ENCODE data around the gene CARD14. TPM values are rescaled to one million over a fixed set of nuclear protein-coding genes. Genes with fewer than 3 reads are reported as not detected.

The CARD14 gene
- total RNA-seq, 1 donor from 2014 or later, result 0.60 TPM

- Histone ChIP-seq H4K20me1 (ENCODE audit: low read depth) (no peaks in the 10 kb centered on the region), H3K9me3 (ENCODE audit: low read depth) (no peaks in the 10 kb centered on the region), H3K4me2 (no peak overlapping the region), H2AFZ (replicated peaks) (no peak overlapping the region), H3K79me2 (ENCODE audit: low read depth) (no peaks in the 10 kb centered on the region), H3K27me3 (no peaks in the 10 kb centered on the region), H3K36me3 (no peaks in the 10 kb centered on the region), H3K4me1 (peaks cover 13% of the 10 kb centered on the region), H3K9ac (no peak overlapping the region), H3F3A (ENCODE audit: low read depth) (peaks cover 8% of the 10 kb centered on the region), H3K27ac (no peak overlapping the region), H3K4me3 (no peak overlapping the region)
- H3K27ac Mint-ChIP-seq, result no peak overlapping the region
- no peak for DNase-seq (ENCODE audit: low spot score)
- no peaks in the 10 kb centered on the region for H3K9me3 Mint-ChIP-seq
- H3K36me3 Mint-ChIP-seq, result no peaks in the 10 kb centered on the region
- peaks cover 13% of the 10 kb centered on the region for H3K27me3 Mint-ChIP-seq (ENCODE audit: insufficient read depth, low read depth)
- H3K4me3 Mint-ChIP-seq, result no peak overlapping the region
- peaks cover 17% of the 10 kb centered on the region for H3K4me1 Mint-ChIP-seq
- no peak for TF ChIP-seq EZH2 (IDR thresholded peaks at IDR 0.05)
- no peak for TF ChIP-seq CTCF (IDR thresholded peaks at IDR 0.05)
- no peak for TF ChIP-seq EZH2phosphoT487 (IDR thresholded peaks at IDR 0.05)
Measured at GRCh38 chr17:80180192-80180591, 10.4 kb downstream of the CARD14 start.

GRCh38 chr17:80181431-80181830 lies 11.6 kb downstream of the CARD14 start:
- H3K4me1 Mint-ChIP-seq, result peaks cover 19% of the 10 kb centered on the region

GRCh38 chr17:80182118-80182844 lies 12.5 kb downstream of the CARD14 start:
- H3K27ac ChIP-seq, result no peak overlapping the region
- no peaks in the 10 kb centered on the region for H3K27me3 ChIP-seq
- H3K9me3 Mint-ChIP-seq, result no peaks in the 10 kb centered on the region
- no peak for DNase-seq (ENCODE audit: low spot score)
- peaks cover 19% of the 10 kb centered on the region for H3K4me1 Mint-ChIP-seq
- no peak overlapping the region for H3K4me3 Mint-ChIP-seq
- no peak overlapping the region for H3K4me2 ChIP-seq
- peaks cover 8% of the 10 kb centered on the region for H3F3A ChIP-seq (ENCODE audit: low read depth)
- no peaks in the 10 kb centered on the region for H3K79me2 ChIP-seq (ENCODE audit: low read depth)
- H4K20me1 ChIP-seq (ENCODE audit: low read depth), result no peaks in the 10 kb centered on the region
- TF ChIP-seq EZH2phosphoT487 (IDR thresholded peaks at IDR 0.05), result no peak
- peaks cover 16% of the 10 kb centered on the region for H3K4me1 ChIP-seq
- no peaks in the 10 kb centered on the region for H3K9me3 ChIP-seq (ENCODE audit: low read depth)
- no peaks in the 10 kb centered on the region for H3K36me3 Mint-ChIP-seq
- no peak overlapping the region for H3K9ac ChIP-seq
- H3K27ac Mint-ChIP-seq, result peak overlapping the region; percentile 26
- H3K27me3 Mint-ChIP-seq (ENCODE audit: insufficient read depth, low read depth), result peaks cover 16% of the 10 kb centered on the region
- H3K36me3 ChIP-seq, result no peaks in the 10 kb centered on the region
- no peak overlapping the region for H2AFZ ChIP-seq (replicated peaks)
- no peak overlapping the region for H3K4me3 ChIP-seq

More at GRCh38 chr17:80181431-80181830, 11.6 kb downstream of the CARD14 start:
- H3K27ac ChIP-seq, result no peak overlapping the region
- no peaks in the 10 kb centered on the region for H3K9me3 ChIP-seq (ENCODE audit: low read depth)
- no peaks in the 10 kb centered on the region for H3K36me3 ChIP-seq
- no peak overlapping the region for H2AFZ ChIP-seq (replicated peaks)
- no peak overlapping the region for H3K4me2 ChIP-seq
- H3K4me3 ChIP-seq, result no peak overlapping the region
- no peak overlapping the region for H3K9ac ChIP-seq
- Mint-ChIP-seq H3K27me3 (ENCODE audit: insufficient read depth, low read depth) (peaks cover 12% of the 10 kb centered on the region), H3K36me3 (no peaks in the 10 kb centered on the region), H3K27ac (no peak overlapping the region), H3K9me3 (no peaks in the 10 kb centered on the region), H3K4me3 (no peak overlapping the region)
- DNase-seq (ENCODE audit: low spot score), result no peak
- peaks cover 16% of the 10 kb centered on the region for H3K4me1 ChIP-seq
- H3K79me2 ChIP-seq (ENCODE audit: low read depth), result no peaks in the 10 kb centered on the region
- no peaks in the 10 kb centered on the region for H4K20me1 ChIP-seq (ENCODE audit: low read depth)
- no peak for TF ChIP-seq CTCF (IDR thresholded peaks at IDR 0.05)
- TF ChIP-seq EZH2phosphoT487 (IDR thresholded peaks at IDR 0.05), result no peak
- TF ChIP-seq EZH2 (IDR thresholded peaks at IDR 0.05), result no peak
- H3K27me3 ChIP-seq, result no peaks in the 10 kb centered on the region
- peaks cover 8% of the 10 kb centered on the region for H3F3A ChIP-seq (ENCODE audit: low read depth)

GRCh38 chr17:80182845-80183223 lies 13.0 kb downstream of the CARD14 start:
- H3K9me3 Mint-ChIP-seq, result no peaks in the 10 kb centered on the region
- Histone ChIP-seq H2AFZ (replicated peaks) (no peak overlapping the region), H3K4me3 (no peak overlapping the region), H3K9ac (no peak overlapping the region), H3K27me3 (no peaks in the 10 kb centered on the region), H3K36me3 (no peaks in the 10 kb centered on the region), H4K20me1 (ENCODE audit: low read depth) (no peaks in the 10 kb centered on the region), H3F3A (ENCODE audit: low read depth) (peaks cover 8% of the 10 kb centered on the region), H3K4me1 (peaks cover 16% of the 10 kb centered on the region), H3K27ac (no peak overlapping the region), H3K4me2 (no peak overlapping the region), H3K9me3 (ENCODE audit: low read depth) (no peaks in the 10 kb centered on the region), H3K79me2 (ENCODE audit: low read depth) (no peaks in the 10 kb centered on the region)
- no peak for DNase-seq (ENCODE audit: low spot score)
- H3K4me3 Mint-ChIP-seq, result no peak overlapping the region
- no peaks in the 10 kb centered on the region for H3K36me3 Mint-ChIP-seq
- H3K4me1 Mint-ChIP-seq, result peaks cover 19% of the 10 kb centered on the region
- peaks cover 17% of the 10 kb centered on the region for H3K27me3 Mint-ChIP-seq (ENCODE audit: insufficient read depth, low read depth)
- no peak overlapping the region for H3K27ac Mint-ChIP-seq
- TF ChIP-seq CTCF (IDR thresholded peaks at IDR 0.05) (no peak), EZH2phosphoT487 (IDR thresholded peaks at IDR 0.05) (no peak), EZH2 (IDR thresholded peaks at IDR 0.05) (no peak)
